COLO668 (cell line): ENCODE results near the gene BACE1.
A peak's percentile ranks its signal among the peaks of the same experiment; 100 is the strongest.
"Not testable (repeated sequence)": the region's sequence is repeated elsewhere in the genome, so short reads cannot be mapped to it uniquely, and the experiment has no call there.

Experiments
- DNase-seq: peaks from one replicate; lab custom pipeline; 2025; ENCODE audit not compliant: unreplicated experiment; lab: John Stamatoyannopoulos, UW

Gene BACE1

GRCh38 chr11:117316197-117316961 is at the start of gene BACE1:
Gene BACE1, minus strand, starts transcription at chr11:117316256. Its CDS starts 461 bp downstream, at chr11:117315795.
- DNase-seq = peak; percentile 88

- DNase-seq = no peak
Observed at GRCh38 chr11:117361432-117361831, 45.4 kb upstream of the BACE1 start.

- DNase-seq = no peak
Observed at GRCh38 chr11:117356126-117356890, 40.3 kb upstream of the BACE1 start.

- DNase-seq = no peak
Observed at GRCh38 chr11:117354550-117354949, 38.5 kb upstream of the BACE1 start.

- no peak for DNase-seq
Observed at GRCh38 chr11:117345039-117345438, 29.0 kb upstream of the BACE1 start.

GRCh38 chr11:117337076-117337475 is 21.0 kb upstream of the BACE1 start:
- DNase-seq = no peak

- DNase-seq = no peak
Observed at GRCh38 chr11:117335399-117335798, 19.3 kb upstream of the BACE1 start.

- no peak for DNase-seq
Observed at GRCh38 chr11:117334896-117335295, 18.8 kb upstream of the BACE1 start.

- no peak for DNase-seq
Observed at GRCh38 chr11:117333917-117334316, 17.9 kb upstream of the BACE1 start.

GRCh38 chr11:117332843-117333242 is 16.8 kb upstream of the BACE1 start:
- no peak for DNase-seq

- peak; percentile 34 for DNase-seq
Observed at GRCh38 chr11:117328375-117329010, 12.4 kb upstream of the BACE1 start.

GRCh38 chr11:117327567-117328374 is 11.7 kb upstream of the BACE1 start, which contains the start of gene CEP164:
Gene CEP164, plus strand, starts transcription at chr11:117327854. Its CDS starts 10,733 bp downstream, at chr11:117338587.
- DNase-seq = peak; percentile 95

GRCh38 chr11:117327255-117327566 is 11.2 kb upstream of the BACE1 start:
- not testable (repeated sequence) for DNase-seq

GRCh38 chr11:117319214-117319840 is 3.3 kb upstream of the BACE1 start:
- no peak for DNase-seq

GRCh38 chr11:117318738-117319137 is 2.7 kb upstream of the BACE1 start:
- no peak for DNase-seq

GRCh38 chr11:117315285-117316196 is 515 bp downstream of the BACE1 start:
- peak; percentile 26 for DNase-seq

- peak; percentile 42 for DNase-seq
Observed at GRCh38 chr11:117314840-117315239, 1.2 kb downstream of the BACE1 start.

- DNase-seq = peak; percentile 35
Observed at GRCh38 chr11:117313828-117314768, 2.0 kb downstream of the BACE1 start.
